H1 (cell line): ENCODE data around the gene METTL18. TPM values are rescaled to one million over a fixed set of nuclear protein-coding genes. Genes with fewer than 3 reads are reported as not detected.

Experiments used
- CTCF ChIA-PET: fragments of 300-600 bp; sonication (Branson Sonifier 250); formaldehyde crosslinking; loops from one replicate; lab custom pipeline; 2021; ENCODE audit not compliant: partially characterized antibody; lab: Charles Lee
- POLR2A ChIA-PET: fragments of 300-600 bp; sonication (Branson Sonifier 250); formaldehyde crosslinking; loops from one replicate; lab custom pipeline; 2021; ENCODE audit warnings: inconsistent platforms; ENCODE audit not compliant: partially characterized antibody; lab: Charles Lee
- DNase-seq, 2 experiments: peaks; one replicate each; pipeline versions ENCODE4 v3.0.0 to v3.0.0-alpha.2; 2010 to 2022; ENCODE audit warnings: low spot score in 2 of 2, low read depth in 1 of 2, mixed read lengths in 1 of 2
- FAIRE-seq: peaks from 2 replicates; lab custom pipeline; 2011; peaks lifted over from hg19 to GRCh38; lab: Jason Lieb, UNC
- H2AFZ ChIP-seq: 2 replicates; pipeline ENCODE4 v1.8.1; 2012; ENCODE audit warnings: low read length, inconsistent platforms
- H2AK5ac ChIP-seq: 2 replicates; pipeline ENCODE4 v1.6.1; 2013; ENCODE audit warnings: low read depth, low read length
- H2BK120ac ChIP-seq: replicated peaks from 2 replicates; pipeline ENCODE3; 2013; ENCODE audit warnings: low read depth, low read length, inconsistent platforms
- H2BK12ac ChIP-seq: 2 replicates; pipeline ENCODE4 v1.6.1; 2013; ENCODE audit warnings: low read depth, low read length
- H2BK15ac ChIP-seq: 2 replicates; pipeline ENCODE4 v1.6.1; 2013; ENCODE audit warnings: low read length
- H2BK20ac ChIP-seq: 2 replicates; pipeline ENCODE4 v1.6.1; 2013; ENCODE audit warnings: low read length
- H2BK5ac ChIP-seq: 2 replicates; pipeline ENCODE4 v1.6.1; 2013; ENCODE audit warnings: low read depth, low read length
- H3K14ac ChIP-seq: 2 replicates; pipeline ENCODE4 v1.6.1; 2013; ENCODE audit warnings: inconsistent platforms; ENCODE audit not compliant: insufficient read length
- H3K18ac ChIP-seq: 2 replicates; pipeline ENCODE4 v1.6.1; 2013; ENCODE audit warnings: low read length; ENCODE audit errors: extremely low read depth
- H3K23ac ChIP-seq: 2 replicates; pipeline ENCODE4 v1.6.1; 2013; ENCODE audit warnings: inconsistent platforms; ENCODE audit not compliant: insufficient read length
- H3K23me2 ChIP-seq: 2 replicates; pipeline ENCODE4 v1.6.1; 2013; ENCODE audit warnings: low read depth, low read length
- H3K27ac ChIP-seq: 2 replicates; pipeline ENCODE4 v1.6.1; 2011; ENCODE audit warnings: low read depth, low read length, inconsistent platforms
- H3K27me3 ChIP-seq, 4 experiments: replicated peaks in 1 of 4; 1 replicate in 1 of 4; 2 replicates in 3 of 4; pipeline versions ENCODE4 v1.6.1 to v1.8.1; 2011 to 2013; ENCODE audit warnings: low read length in 3 of 4, mild to moderate bottlenecking in 3 of 4, inconsistent platforms in 2 of 4, mixed read lengths in 2 of 4, moderate library complexity in 1 of 4; ENCODE audit not compliant: control insufficient read depth in 3 of 4, insufficient read depth in 3 of 4; ENCODE audit errors: extremely low read depth in 1 of 4
- H3K36me3 ChIP-seq, 4 experiments: 2 replicates each; pipeline versions ENCODE4 v1.6.1 to v1.8.1; 2011 to 2013; ENCODE audit warnings: mild to moderate bottlenecking in 4 of 4, low read length in 3 of 4, moderate library complexity in 2 of 4, control low read depth in 1 of 4, inconsistent platforms in 1 of 4; ENCODE audit not compliant: insufficient read depth in 4 of 4, control insufficient read depth in 2 of 4
- H3K4ac ChIP-seq: replicated peaks from 2 replicates; pipeline ENCODE3; 2013; ENCODE audit warnings: low read length, low read depth, mixed read lengths, inconsistent platforms; ENCODE audit not compliant: insufficient read length
- H3K4me1 ChIP-seq, 4 experiments: replicated peaks in 1 of 4; 1 replicate in 1 of 4; 2 replicates in 3 of 4; pipeline versions ENCODE4 v1.6.1 to v1.8.1; 2011 to 2013; ENCODE audit warnings: low read length in 3 of 4, inconsistent platforms in 2 of 4, mixed read lengths in 1 of 4; ENCODE audit not compliant: insufficient read depth in 4 of 4, control insufficient read depth in 3 of 4
- H3K4me2 ChIP-seq, 2 experiments: 2 replicates each; pipeline versions ENCODE4 v1.6.1 to v1.8.1; 2011 to 2013; ENCODE audit warnings: low read depth in 2 of 2, low read length in 2 of 2, control low read depth in 1 of 2, inconsistent platforms in 1 of 2, mild to moderate bottlenecking in 1 of 2; ENCODE audit not compliant: insufficient read depth in 1 of 2
- H3K4me3 ChIP-seq, 4 experiments: fragments of 200-600, 300-600 bp in 1 of 4; sonication (generic), shearing (Covaris generic), sonication (Bioruptor Twin) in 1 of 4; 2 replicates each; pipeline versions ENCODE4 v1.5.1 to v1.8.1; 2011 to 2016; ENCODE audit warnings: low read length in 4 of 4, low read depth in 3 of 4, control low read depth in 2 of 4, inconsistent platforms in 2 of 4, mild to moderate bottlenecking in 2 of 4, mixed read lengths in 1 of 4, moderate library complexity in 1 of 4; ENCODE audit not compliant: insufficient read depth in 2 of 4; ENCODE audit errors: extremely low read depth in 1 of 4
- H3K56ac ChIP-seq: replicated peaks from 2 replicates; pipeline ENCODE3; 2013; ENCODE audit warnings: low read depth, mild to moderate bottlenecking, mixed read lengths, low read length, inconsistent platforms; ENCODE audit not compliant: insufficient read length
- H3K79me1 ChIP-seq: 2 replicates; pipeline ENCODE4 v1.6.1; 2013; ENCODE audit warnings: low read depth, low read length, control low read depth
- H3K79me2 ChIP-seq, 2 experiments: 2 replicates each; pipeline versions ENCODE4 v1.6.1 to v1.8.1; 2012 to 2013; ENCODE audit warnings: low read length in 2 of 2, mild to moderate bottlenecking in 2 of 2, inconsistent platforms in 1 of 2; ENCODE audit not compliant: insufficient read depth in 2 of 2, control insufficient read depth in 1 of 2
- H3K9ac ChIP-seq, 4 experiments: replicated peaks in 1 of 4; 1 replicate in 1 of 4; 2 replicates in 3 of 4; pipeline versions ENCODE4 v1.6.1 to v1.8.1; 2011 to 2013; ENCODE audit warnings: low read depth in 3 of 4, low read length in 3 of 4, control low read depth in 2 of 4, mild to moderate bottlenecking in 2 of 4, moderate library complexity in 2 of 4, inconsistent platforms in 1 of 4; ENCODE audit errors: extremely low read depth in 1 of 4
- H3K9me3 ChIP-seq, 2 experiments: 2 replicates each; pipeline versions ENCODE4 v1.6.1 to v1.8.1; 2012 to 2013; ENCODE audit warnings: mild to moderate bottlenecking in 2 of 2, moderate library complexity in 2 of 2, control low read depth in 1 of 2, inconsistent platforms in 1 of 2, low read depth in 1 of 2, low read length in 1 of 2, mixed read lengths in 1 of 2; ENCODE audit not compliant: insufficient read depth in 2 of 2
- H4K20me1 ChIP-seq, 2 experiments: replicated peaks in 1 of 2; 2 replicates each; pipeline versions ENCODE3 to v1.8.1; 2011 to 2013; ENCODE audit warnings: inconsistent platforms in 2 of 2, low read length in 2 of 2, mild to moderate bottlenecking in 1 of 2; ENCODE audit not compliant: insufficient read depth in 2 of 2, control insufficient read depth in 1 of 2
- H4K5ac ChIP-seq: 2 replicates; pipeline ENCODE4 v1.6.1; 2013; ENCODE audit warnings: low read length, low read depth, mixed read lengths, inconsistent platforms; ENCODE audit not compliant: insufficient read length
- H4K8ac ChIP-seq: 2 replicates; pipeline ENCODE4 v1.8.0; 2013; ENCODE audit warnings: mild to moderate bottlenecking, moderate library complexity, low read length, inconsistent platforms; ENCODE audit not compliant: insufficient read depth; ENCODE audit errors: extremely low read depth
- H4K91ac ChIP-seq: replicated peaks from 2 replicates; pipeline ENCODE3; 2013; ENCODE audit warnings: low read length, mixed read lengths, inconsistent platforms; ENCODE audit not compliant: insufficient read length
- ATF3 ChIP-seq: IDR thresholded peaks from 2 replicates; pipeline ENCODE4 v1.6.1; 2011; ENCODE audit warnings: low read depth, mild to moderate bottlenecking, low read length; ENCODE audit not compliant: insufficient read depth
- BCL11A ChIP-seq, 2 experiments: IDR thresholded peaks; one replicate each; pipeline ENCODE4 v1.6.1; 2011; ENCODE audit warnings: low read depth in 2 of 2, low read length in 2 of 2, mild to moderate bottlenecking in 2 of 2
- CBX5 ChIP-seq: fragments of 300-800, 300-1000 bp; sonication (generic); IDR thresholded peaks from 2 replicates; pipeline ENCODE4 v1.7.1; 2016; ENCODE audit warnings: antibody characterized with exemption, low read length, low read depth
- CBX8 ChIP-seq: fragments of 300-800, 300-1000 bp; sonication (generic); IDR thresholded peaks from 2 replicates; pipeline ENCODE4 v1.7.1; 2016; ENCODE audit warnings: low read depth, low read length, borderline replicate concordance
- EP300 ChIP-seq, 2 experiments: IDR thresholded peaks; 1 replicate in 1 of 2; 2 replicates in 1 of 2; pipeline ENCODE4 v1.6.1; 2011 to 2012; ENCODE audit warnings: low read depth in 2 of 2, low read length in 2 of 2, mild to moderate bottlenecking in 2 of 2, borderline replicate concordance in 1 of 2, inconsistent platforms in 1 of 2, moderate library complexity in 1 of 2
- JUND ChIP-seq: IDR thresholded peaks from 2 replicates; pipeline ENCODE4 v1.6.1; 2011; ENCODE audit warnings: mild to moderate bottlenecking, improper control_type of control experiment, low read length
- MAFK ChIP-seq: IDR thresholded peaks from 2 replicates; pipeline ENCODE4 v1.6.1; 2012; ENCODE audit warnings: low read depth, mild to moderate bottlenecking, improper control_type of control experiment, low read length
- POU5F1 ChIP-seq: IDR thresholded peaks from 2 replicates; pipeline ENCODE4 v1.6.1; 2011; ENCODE audit warnings: low read depth, mild to moderate bottlenecking, low read length, moderate library complexity
- SIN3A ChIP-seq, 2 experiments: IDR thresholded peaks in 1 of 2; conservative IDR thresholded peaks in 1 of 2; 2 replicates each; pipeline ENCODE4 v1.6.1; 2011 to 2012; ENCODE audit warnings: low read length in 2 of 2, improper control_type of control experiment in 1 of 2, low read depth in 1 of 2, mild to moderate bottlenecking in 1 of 2
- SIRT6 ChIP-seq: IDR thresholded peaks from one replicate; pipeline ENCODE4 v1.7.1; 2012; ENCODE audit warnings: low read length, inconsistent platforms
- TEAD4 ChIP-seq: IDR thresholded peaks from 2 replicates; pipeline ENCODE4 v1.6.1; 2012; ENCODE audit warnings: low read depth, low read length, inconsistent platforms, mixed read lengths
- WGBS, 2 experiments: shearing (Covaris generic) in 1 of 2; methylation state at CpG; one replicate each; pipeline versions ENCODE4 v1.1.6 to v1.1.7; 2013 to 2015; ENCODE audit warnings: low lambda C conversion rate in 2 of 2, mixed read lengths in 2 of 2, inconsistent platforms in 1 of 2, low coverage in 1 of 2, missing lambda C conversion rate in 1 of 2; ENCODE audit not compliant: insufficient replicate concordance in 2 of 2, insufficient coverage in 1 of 2, insufficient read length in 1 of 2; ENCODE audit errors: extremely low coverage in 1 of 2, missing lambda C conversion rate in 1 of 2; 5-methylcytosine and 5-hydroxymethylcytosine counted together
- polyA plus RNA-seq, 7 experiments: library from polyadenylated mRNA; depleted of rRNA in 3 of 7; stranded (reverse) in 5 of 7; unstranded in 2 of 7; fragments of >200 nt in 5 of 7; fragments of 200-250 nt in 2 of 7; gene quantifications; 1 replicate in 5 of 7; 2 replicates in 1 of 7; 4 replicates in 1 of 7; pipeline versions ENCODE4 v1.2.1 to v1.2.3, GENCODE V29; 2011 to 2013; ENCODE audit warnings: missing spikeins in 2 of 7, mixed read lengths in 2 of 7
- total RNA-seq: library from RNA; stranded (reverse); fragmentation: NEBNext Ultra II Directional; extraction: Animal tissue kit (Norgen Biotek cat#: 25700); gene quantifications from 2 replicates; pipeline ENCODE4 v1.2.1, GENCODE V29; 2021
- TF ChIP-seq, protein P1 (sequence below): IDR thresholded peaks from 2 replicates; pipeline ENCODE4 v1.6.1; 2012; ENCODE audit warnings: inconsistent platforms

METTL18 gene
- total and polyA plus RNA-seq, 2 of the 8 experiments (the other 6 are each of a cell fraction or from before 2014, with no cell fraction given), result 1.4 to 7.6 TPM

GRCh38 chr1:169833179-169833901 is 38.6 kb upstream of the METTL18 start:
- no peaks in the 10 kb centered on the region for H3K27me3 ChIP-seq
- no peak overlapping the region for H3K56ac ChIP-seq
- H2BK12ac ChIP-seq, result no peak overlapping the region
- H3K79me1 ChIP-seq, result no peaks in the 10 kb centered on the region
- H4K91ac ChIP-seq, result no peak overlapping the region
- no peak overlapping the region for H2AFZ ChIP-seq
- H2BK15ac ChIP-seq, result no peak overlapping the region
- DNase-seq (no peak), FAIRE-seq (no peak)
- no peak overlapping the region for H2BK20ac ChIP-seq
- peaks cover 4 to 80% (median 40%) of the 10 kb centered on the region in 4 experiments; a peak in 7 of 8 replicates for H3K36me3 ChIP-seq
- H3K79me2 ChIP-seq, result no peaks in the 10 kb centered on the region
- H3K9ac ChIP-seq, result no peak overlapping the region
- H3K18ac ChIP-seq, result no peak overlapping the region
- no peaks in the 10 kb centered on the region for H3K23me2 ChIP-seq
- H3K4me3 ChIP-seq, result no peak overlapping the region
- no peak overlapping the region for H3K4ac ChIP-seq
- no peak overlapping the region for H3K4me2 ChIP-seq
- no peak overlapping the region for H3K27ac ChIP-seq
- no peak overlapping the region for H2BK5ac ChIP-seq
- H2AK5ac ChIP-seq, result no peak overlapping the region
- no peak overlapping the region for H3K14ac ChIP-seq
- POLR2A ChIA-PET, result no interaction called here
- no peak overlapping the region for H4K8ac ChIP-seq
- no peak overlapping the region for H4K5ac ChIP-seq
- WGBS, 2 experiments, result 84% methylated on average over 4 of the region's 4 CpGs; no CpG with 5 or more reads in 1 of the 2 experiments
- H2BK120ac ChIP-seq, result no peak overlapping the region
- TF ChIP-seq MAFK (no peak), EP300 (IDR thresholded peaks at IDR 0.05; ENCODE audit: borderline replicate concordance in 1 of 2, low read depth in 2 of 2, low read length in 2 of 2) (no peak), ATF3 (no peak), CBX5 (no peak), SIRT6 (no peak), BCL11A (IDR thresholded peaks at IDR 0.05; ENCODE audit: low read depth in 2 of 2, low read length in 2 of 2) (no peak), JUND (no peak), SIN3A (conservative IDR thresholded peaks at IDR 0.05 in 1 of 2, IDR thresholded peaks at IDR 0.05 in 1 of 2; ENCODE audit: low read depth in 1 of 2, low read length in 2 of 2) (no peak), POU5F1 (no peak), CBX8 (no peak), TEAD4 (no peak)
- TF ChIP-seq, protein P1, sequence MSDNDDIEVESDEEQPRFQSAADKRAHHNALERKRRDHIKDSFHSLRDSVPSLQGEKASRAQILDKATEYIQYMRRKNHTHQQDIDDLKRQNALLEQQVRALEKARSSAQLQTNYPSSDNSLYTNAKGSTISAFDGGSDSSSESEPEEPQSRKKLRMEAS, result no peak
- TF ChIP-seq, all 59 proteins: peak for 0
- peaks cover 0 to 2% of the 10 kb centered on the region in 2 experiments for H4K20me1 ChIP-seq
- H3K4me1 ChIP-seq, result no peaks in the 10 kb centered on the region
- no peak overlapping the region for H3K23ac ChIP-seq
- CTCF ChIA-PET, result no interaction called here
- no peaks in the 10 kb centered on the region for H3K9me3 ChIP-seq
